T-helper 1 cell treated with Interleukin-12 subunit alpha and Interleukin-12 subunit beta and Interleukin-4 antibody, amounts not matched to agents 30 μg/mL and 1 μg/mL, for 36 hours (primary cell): Measurements from ENCODE around the gene ANO3.

Source experiments
- H3K27ac Mint-ChIP-seq: one replicate; pipeline ENCODE4 v1.8.0; 2021; ENCODE audit warnings: mild to moderate bottlenecking, mixed read lengths
- H3K27me3 Mint-ChIP-seq: one replicate; pipeline ENCODE4 v1.8.0; 2021; ENCODE audit warnings: low read depth, mixed read lengths
- H3K36me3 Mint-ChIP-seq: one replicate; pipeline ENCODE4 v1.8.0; 2021; ENCODE audit warnings: low read depth, mixed read lengths
- H3K4me1 Mint-ChIP-seq: one replicate; pipeline ENCODE4 v1.8.0; 2021; ENCODE audit warnings: low read depth, mixed read lengths
- H3K4me3 Mint-ChIP-seq: one replicate; pipeline ENCODE4 v1.8.0; 2021; ENCODE audit warnings: mild to moderate bottlenecking, moderate library complexity, mixed read lengths
- H3K9me3 Mint-ChIP-seq: one replicate; pipeline ENCODE4 v1.8.0; 2021; ENCODE audit warnings: mixed read lengths

ANO3 gene

GRCh38 chr11:26424255-26424654, 92.3 kb downstream of the ANO3 start:
- Mint-ChIP-seq H3K4me3 (no peak overlapping the region), H3K36me3 (no peaks in the 10 kb centered on the region), H3K4me1 (no peaks in the 10 kb centered on the region), H3K27ac (no peak overlapping the region), H3K9me3 (peaks cover 5% of the 10 kb centered on the region), H3K27me3 (no peaks in the 10 kb centered on the region)

GRCh38 chr11:26439854-26440253, 107.9 kb downstream of the ANO3 start:
- Mint-ChIP-seq H3K27me3 (no peaks in the 10 kb centered on the region), H3K4me1 (no peaks in the 10 kb centered on the region), H3K9me3 (peaks cover 19% of the 10 kb centered on the region), H3K27ac (no peak overlapping the region), H3K36me3 (no peaks in the 10 kb centered on the region), H3K4me3 (no peak overlapping the region)

GRCh38 chr11:26442131-26442530, 110.2 kb downstream of the ANO3 start:
- H3K4me3 Mint-ChIP-seq, result no peak overlapping the region
- no peak overlapping the region for H3K27ac Mint-ChIP-seq
- no peaks in the 10 kb centered on the region for H3K4me1 Mint-ChIP-seq
- no peaks in the 10 kb centered on the region for H3K36me3 Mint-ChIP-seq
- no peaks in the 10 kb centered on the region for H3K27me3 Mint-ChIP-seq
- peaks cover 15% of the 10 kb centered on the region for H3K9me3 Mint-ChIP-seq

GRCh38 chr11:26443617-26444016, 111.7 kb downstream of the ANO3 start:
- Mint-ChIP-seq H3K27me3 (no peaks in the 10 kb centered on the region), H3K9me3 (peaks cover 17% of the 10 kb centered on the region)

GRCh38 chr11:26457636-26458035, 125.7 kb downstream of the ANO3 start:
- H3K4me1 Mint-ChIP-seq, result no peaks in the 10 kb centered on the region
- H3K27ac Mint-ChIP-seq, result no peak overlapping the region
- H3K9me3 Mint-ChIP-seq, result peaks cover 5% of the 10 kb centered on the region
- no peaks in the 10 kb centered on the region for H3K36me3 Mint-ChIP-seq
- no peaks in the 10 kb centered on the region for H3K27me3 Mint-ChIP-seq
- no peak overlapping the region for H3K4me3 Mint-ChIP-seq

More at GRCh38 chr11:26443617-26444016, 111.7 kb downstream of the ANO3 start:
- Mint-ChIP-seq H3K4me1 (no peaks in the 10 kb centered on the region), H3K4me3 (no peak overlapping the region), H3K36me3 (no peaks in the 10 kb centered on the region), H3K27ac (no peak overlapping the region)

- Mint-ChIP-seq H3K4me3 (no peak overlapping the region), H3K36me3 (no peaks in the 10 kb centered on the region), H3K27ac (no peak overlapping the region), H3K27me3 (no peaks in the 10 kb centered on the region), H3K9me3 (no peaks in the 10 kb centered on the region), H3K4me1 (no peaks in the 10 kb centered on the region)
Measured at GRCh38 chr11:26465274-26465673, 133.3 kb downstream of the ANO3 start.

GRCh38 chr11:26467506-26467905, 135.6 kb downstream of the ANO3 start:
- H3K27me3 Mint-ChIP-seq, result no peaks in the 10 kb centered on the region
- no peaks in the 10 kb centered on the region for H3K4me1 Mint-ChIP-seq
- H3K4me3 Mint-ChIP-seq, result no peak overlapping the region
- no peaks in the 10 kb centered on the region for H3K9me3 Mint-ChIP-seq
- H3K36me3 Mint-ChIP-seq, result no peaks in the 10 kb centered on the region
- no peak overlapping the region for H3K27ac Mint-ChIP-seq

GRCh38 chr11:26470992-26471391, 139.1 kb downstream of the ANO3 start:
- no peak overlapping the region for H3K4me3 Mint-ChIP-seq
- H3K9me3 Mint-ChIP-seq, result no peaks in the 10 kb centered on the region
- no peaks in the 10 kb centered on the region for H3K27me3 Mint-ChIP-seq
- H3K4me1 Mint-ChIP-seq, result no peaks in the 10 kb centered on the region
- H3K36me3 Mint-ChIP-seq, result no peaks in the 10 kb centered on the region
- no peak overlapping the region for H3K27ac Mint-ChIP-seq

GRCh38 chr11:26473216-26474194, 141.6 kb downstream of the ANO3 start:
- Mint-ChIP-seq H3K27ac (no peak overlapping the region), H3K4me1 (no peaks in the 10 kb centered on the region), H3K9me3 (no peaks in the 10 kb centered on the region), H3K27me3 (no peaks in the 10 kb centered on the region), H3K4me3 (no peak overlapping the region), H3K36me3 (no peaks in the 10 kb centered on the region)

GRCh38 chr11:26474401-26474800, 142.5 kb downstream of the ANO3 start:
- H3K36me3 Mint-ChIP-seq, result no peaks in the 10 kb centered on the region
- no peaks in the 10 kb centered on the region for H3K4me1 Mint-ChIP-seq
- no peaks in the 10 kb centered on the region for H3K27me3 Mint-ChIP-seq
- no peaks in the 10 kb centered on the region for H3K9me3 Mint-ChIP-seq
- H3K27ac Mint-ChIP-seq, result no peak overlapping the region
- no peak overlapping the region for H3K4me3 Mint-ChIP-seq

- H3K4me3 Mint-ChIP-seq, result no peak overlapping the region
- no peak overlapping the region for H3K27ac Mint-ChIP-seq
- no peaks in the 10 kb centered on the region for H3K27me3 Mint-ChIP-seq
- no peaks in the 10 kb centered on the region for H3K36me3 Mint-ChIP-seq
- H3K9me3 Mint-ChIP-seq, result peaks cover 4% of the 10 kb centered on the region
- H3K4me1 Mint-ChIP-seq, result no peaks in the 10 kb centered on the region
Measured at GRCh38 chr11:26477396-26477795, 145.5 kb downstream of the ANO3 start.

- H3K36me3 Mint-ChIP-seq, result no peaks in the 10 kb centered on the region
- no peak overlapping the region for H3K27ac Mint-ChIP-seq
- H3K27me3 Mint-ChIP-seq, result no peaks in the 10 kb centered on the region
- H3K9me3 Mint-ChIP-seq, result peaks cover 8% of the 10 kb centered on the region
- no peak overlapping the region for H3K4me3 Mint-ChIP-seq
- no peaks in the 10 kb centered on the region for H3K4me1 Mint-ChIP-seq
Measured at GRCh38 chr11:26478710-26479109, 146.8 kb downstream of the ANO3 start.

- Mint-ChIP-seq H3K27me3 (no peaks in the 10 kb centered on the region), H3K9me3 (peaks cover 16% of the 10 kb centered on the region), H3K36me3 (no peaks in the 10 kb centered on the region), H3K4me1 (no peaks in the 10 kb centered on the region), H3K27ac (no peak overlapping the region), H3K4me3 (no peak overlapping the region)
Measured at GRCh38 chr11:26480041-26480440, 148.1 kb downstream of the ANO3 start.

GRCh38 chr11:26483108-26483507, 151.2 kb downstream of the ANO3 start:
- peaks cover 29% of the 10 kb centered on the region for H3K9me3 Mint-ChIP-seq
- no peak overlapping the region for H3K27ac Mint-ChIP-seq
- no peaks in the 10 kb centered on the region for H3K36me3 Mint-ChIP-seq
- no peaks in the 10 kb centered on the region for H3K27me3 Mint-ChIP-seq
- H3K4me3 Mint-ChIP-seq, result no peak overlapping the region
- H3K4me1 Mint-ChIP-seq, result no peaks in the 10 kb centered on the region

GRCh38 chr11:26490546-26490945, 158.6 kb downstream of the ANO3 start:
- Mint-ChIP-seq H3K4me1 (no peaks in the 10 kb centered on the region), H3K27me3 (no peaks in the 10 kb centered on the region), H3K27ac (no peak overlapping the region), H3K36me3 (no peaks in the 10 kb centered on the region), H3K9me3 (peaks cover 14% of the 10 kb centered on the region), H3K4me3 (no peak overlapping the region)
